NCI-H460 (cell line): ENCODE results near the gene HECTD1. TPM values are rescaled to one million over a fixed set of nuclear protein-coding genes. Genes with fewer than 3 reads are reported as not detected.

Experiments
- DNase-seq: peaks from one replicate; pipeline ENCODE4 v3.0.0-alpha.2; 2016; ENCODE audit warnings: low read depth; ENCODE audit errors: extremely low read depth
- total RNA-seq: library from RNA; depleted of rRNA; stranded (reverse); fragments of >200 nt; shearing (Covaris generic); gene quantifications from 2 replicates; pipeline ENCODE4 v1.2.3, GENCODE V29; 2014

The HECTD1 gene
- total RNA-seq, 1 experiment from 2014 or later = 177 TPM

- DNase-seq = no peak
These were observed 46.3 kb downstream of the HECTD1 start for GRCh38 chr14:31161274-31161673.

- no peak for DNase-seq
These were observed 47.8 kb downstream of the HECTD1 start for GRCh38 chr14:31159682-31160296.

DNA sequence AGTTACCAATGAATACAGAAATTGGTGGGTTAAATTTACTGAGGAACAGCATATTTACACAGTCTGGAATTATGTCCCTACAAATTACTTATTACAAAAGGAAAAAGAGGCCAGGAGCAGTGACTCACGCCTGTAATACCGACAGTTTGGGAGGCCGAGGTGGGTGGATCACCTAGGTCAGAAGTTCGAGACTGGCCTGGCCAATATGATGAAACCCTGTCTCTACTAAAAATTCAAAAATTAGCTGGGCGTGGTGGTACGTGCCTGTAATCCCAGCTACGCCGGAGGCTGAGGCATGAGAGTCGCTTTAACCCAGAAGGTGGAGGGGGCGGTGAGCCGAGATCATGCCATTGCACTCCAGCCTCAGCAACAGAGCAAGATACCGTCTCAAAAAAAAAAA, 52.6 kb downstream of the HECTD1 start:
- DNase-seq = no peak

GRCh38 chr14:31142455-31143087, 65.0 kb downstream of the HECTD1 start:
- no peak for DNase-seq

DNA sequence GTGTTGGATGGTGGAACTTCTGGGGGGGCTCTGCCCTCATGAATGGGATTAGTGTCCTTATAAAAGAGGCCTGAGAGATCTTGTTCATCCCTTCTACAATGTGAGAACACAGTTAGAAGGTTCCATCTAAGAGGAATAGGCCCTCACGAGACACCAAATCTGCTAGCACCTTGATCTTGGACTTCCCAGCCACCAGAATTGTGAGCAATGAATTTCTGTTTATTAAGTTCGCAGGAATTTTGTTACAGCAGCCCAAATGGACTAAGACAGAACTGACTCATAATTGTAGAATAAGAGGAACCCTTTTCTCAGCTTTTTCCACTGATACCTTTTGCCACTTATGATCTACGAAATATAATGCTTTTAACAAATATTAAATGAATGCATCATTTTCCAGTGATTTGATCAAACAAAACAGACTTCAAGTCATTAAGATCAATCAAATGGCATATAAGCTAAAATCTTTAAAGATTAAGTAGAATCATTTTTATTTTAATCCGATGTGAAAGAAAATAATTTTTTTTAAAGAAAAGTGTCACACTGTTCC, 68.2 kb downstream of the HECTD1 start:
- DNase-seq = no peak

- no peak for DNase-seq
These were observed 69.3 kb downstream of the HECTD1 start for GRCh38 chr14:31138301-31138700.

DNA sequence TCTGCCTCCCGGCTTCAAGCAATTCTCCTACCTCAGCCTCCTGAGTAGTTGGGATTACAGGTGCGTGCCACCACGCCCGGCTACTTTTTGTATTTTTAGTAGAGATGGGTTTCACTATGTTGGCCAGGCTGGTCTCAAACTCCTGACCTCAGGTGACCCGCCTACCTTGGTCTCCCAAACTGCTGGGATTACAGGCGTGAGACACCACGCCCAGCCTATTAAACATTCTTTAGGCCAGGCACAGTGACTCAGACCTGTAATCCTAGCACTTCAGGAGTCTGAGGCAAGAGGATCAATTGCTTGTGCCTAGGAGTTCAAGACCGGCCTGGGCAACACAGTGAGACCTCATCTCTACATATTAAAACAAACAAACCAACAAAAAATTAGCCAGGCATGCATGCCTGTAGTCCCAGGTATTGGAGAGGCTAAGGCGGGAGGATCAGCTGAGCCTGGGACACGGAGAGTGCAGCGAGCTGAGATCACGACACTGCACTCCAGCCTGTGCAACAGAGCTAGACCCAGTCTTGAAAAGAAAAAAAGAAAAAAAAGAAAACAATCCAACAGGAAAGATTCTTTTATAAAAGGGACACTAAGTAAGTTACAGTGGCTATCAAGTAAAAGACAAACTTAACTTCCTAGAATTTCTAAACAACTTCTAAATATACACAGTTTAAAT, 70.2 kb downstream of the HECTD1 start:
- no peak for DNase-seq

- no peak for DNase-seq
These were observed 74.5 kb downstream of the HECTD1 start for GRCh38 chr14:31133133-31133532.

GRCh38 chr14:31128601-31129526, 78.7 kb downstream of the HECTD1 start:
- no peak for DNase-seq

GRCh38 chr14:31127690-31128089, 79.9 kb downstream of the HECTD1 start:
- DNase-seq = no peak

- no peak for DNase-seq
These were observed 80.9 kb downstream of the HECTD1 start for GRCh38 chr14:31126680-31127079.

DNA sequence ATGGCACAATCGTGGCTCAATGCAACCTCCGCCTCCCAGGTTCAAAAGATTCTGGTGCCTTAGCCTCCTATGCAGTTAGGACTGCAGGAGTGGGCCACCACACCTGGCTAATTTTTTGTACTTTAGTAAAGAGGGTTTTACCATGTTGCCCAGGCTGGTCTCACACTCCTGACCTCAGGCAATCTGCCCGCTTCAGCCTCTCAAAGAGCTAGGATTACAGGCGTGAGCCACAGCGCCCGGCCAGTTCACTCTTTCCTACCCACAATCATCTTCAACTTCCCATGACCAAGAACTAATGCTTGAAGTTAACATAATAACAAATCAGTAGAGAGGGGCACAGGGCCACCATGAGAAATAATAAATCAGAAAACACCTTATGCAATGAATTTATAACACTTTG, 82.4 kb downstream of the HECTD1 start:
- DNase-seq = no peak

- DNase-seq = no peak
These were observed 83.4 kb downstream of the HECTD1 start for GRCh38 chr14:31124197-31124596.

DNA sequence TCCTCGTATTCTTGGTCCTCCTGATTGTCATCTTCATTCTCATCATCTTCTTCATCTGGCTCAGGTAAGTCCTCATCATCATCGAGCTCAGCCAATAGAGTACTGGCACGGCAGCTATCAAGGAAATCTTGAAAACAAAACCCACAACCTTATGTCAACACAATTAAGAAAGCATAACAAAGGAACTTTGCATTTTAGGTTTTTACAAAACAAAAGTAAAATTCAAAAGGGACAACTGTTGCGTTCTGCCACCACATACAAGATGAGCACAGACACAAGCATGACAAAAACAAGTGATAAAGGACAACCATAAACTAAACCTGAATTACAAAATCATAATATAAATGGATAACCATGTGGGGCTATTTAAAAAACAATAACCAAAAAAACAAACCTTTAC, 84.7 kb downstream of the HECTD1 start:
- no peak for DNase-seq

- no peak for DNase-seq
These were observed 85.4 kb downstream of the HECTD1 start for GRCh38 chr14:31122098-31122611.

DNA sequence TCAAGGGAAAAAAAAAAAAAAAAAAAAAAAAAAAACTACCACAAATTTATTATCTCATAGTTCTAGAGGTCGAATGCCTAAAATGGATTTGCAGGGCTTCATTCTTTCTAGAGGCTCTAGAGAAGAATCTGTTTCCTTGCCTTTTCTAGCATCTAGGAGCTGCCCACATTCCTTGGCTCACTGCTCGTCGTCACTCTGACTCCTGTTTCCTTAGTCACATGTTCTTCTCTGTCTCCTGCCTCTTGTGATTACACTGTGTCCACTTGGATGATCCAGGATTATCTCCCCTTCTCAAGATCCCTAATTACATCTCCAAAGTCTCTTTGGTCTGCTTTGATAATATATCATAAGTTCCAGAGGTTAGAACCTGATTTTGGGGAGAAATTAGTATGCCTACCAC, 88.7 kb downstream of the HECTD1 start:
- DNase-seq = no peak

DNA sequence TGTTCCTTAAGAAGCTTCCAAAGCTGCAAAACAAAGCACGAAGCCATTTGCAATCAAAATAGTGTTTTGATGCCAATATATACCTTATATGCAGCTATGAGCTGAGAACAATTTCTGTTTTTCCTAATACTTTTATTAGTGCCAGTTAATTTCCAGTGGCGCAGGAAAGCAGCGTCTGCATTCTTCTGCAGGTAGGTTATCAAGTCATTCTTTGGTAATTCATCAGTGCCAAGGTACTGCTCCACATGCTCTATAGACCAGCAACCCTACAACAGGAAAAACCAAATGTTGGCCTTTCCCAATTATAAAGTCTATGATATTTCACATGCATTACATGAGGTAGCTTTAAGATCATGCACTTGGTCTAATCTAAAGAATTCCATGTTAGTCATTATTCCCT, 93.8 kb downstream of the HECTD1 start:
- DNase-seq = no peak

GRCh38 chr14:31110872-31111271, 96.7 kb downstream of the HECTD1 start:
- no peak for DNase-seq

DNA sequence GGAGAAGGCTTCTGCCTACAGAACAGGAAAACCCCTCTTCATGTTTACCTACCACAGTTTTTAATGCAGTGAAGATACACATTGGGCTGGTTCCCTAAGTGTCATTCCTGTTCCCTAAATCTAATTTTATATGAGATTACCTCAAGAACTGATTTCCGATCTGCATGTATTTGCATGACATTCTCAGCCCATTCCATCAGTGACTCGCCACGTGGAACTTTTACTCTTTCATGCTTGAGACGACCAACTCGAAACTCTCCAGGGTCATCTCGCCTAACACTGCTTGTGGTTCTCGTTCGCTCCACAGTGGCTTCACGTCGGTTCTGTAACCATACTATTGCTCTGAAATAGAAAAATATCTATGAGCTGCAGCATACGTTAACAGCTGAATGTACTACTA, 98.3 kb downstream of the HECTD1 start:
- DNase-seq = no peak

DNA sequence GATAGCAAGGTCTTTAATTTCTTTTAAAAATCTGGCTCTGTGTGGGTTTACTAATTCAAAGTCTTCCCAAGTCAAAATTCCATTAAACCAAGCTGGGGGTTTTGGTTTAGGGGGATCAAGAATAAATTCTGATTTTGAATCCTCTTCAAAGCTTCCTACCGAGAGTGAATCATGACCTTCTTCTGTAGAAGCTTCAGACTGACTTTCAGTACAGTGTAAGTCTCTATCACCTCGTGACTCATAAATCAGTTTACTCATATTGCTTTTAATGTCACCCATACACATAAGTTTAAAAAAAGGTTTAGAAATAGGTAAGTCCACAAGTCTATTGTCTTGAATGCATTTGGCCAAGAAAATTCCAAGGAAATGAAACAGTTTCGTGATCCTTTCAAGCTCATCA, 100.8 kb downstream of the HECTD1 start:
- no peak for DNase-seq

DNA sequence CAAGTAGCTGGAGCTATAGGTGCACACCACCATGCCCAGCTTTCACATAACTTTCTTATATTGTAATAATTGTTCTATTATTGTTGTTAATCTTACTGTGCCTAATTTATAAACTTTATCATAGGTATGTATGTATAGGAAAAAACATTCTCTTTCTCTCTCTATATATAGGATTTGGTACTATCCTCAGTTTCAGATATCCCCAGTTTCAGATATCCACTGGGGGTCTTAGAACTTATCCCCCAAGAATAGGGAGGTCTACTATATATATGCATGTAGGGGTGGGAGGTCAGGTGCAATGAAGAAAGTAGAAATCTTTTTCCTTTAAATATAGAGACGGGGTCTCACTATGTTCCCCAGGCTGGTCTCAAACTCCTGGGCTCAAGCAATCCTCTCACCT, 110.5 kb downstream of the HECTD1 start:
- DNase-seq = no peak
